HG02610 (cell line): ENCODE data around the gene RAD51B.

Source experiments
- ATAC-seq: cut with Tn5 transposase; IDR thresholded peaks from one replicate; pipeline ENCODE4 v1.9.1; 2021; ENCODE audit warnings: mild to moderate bottlenecking, moderate library complexity; ENCODE audit not compliant: unreplicated experiment

The RAD51B gene

DNA sequence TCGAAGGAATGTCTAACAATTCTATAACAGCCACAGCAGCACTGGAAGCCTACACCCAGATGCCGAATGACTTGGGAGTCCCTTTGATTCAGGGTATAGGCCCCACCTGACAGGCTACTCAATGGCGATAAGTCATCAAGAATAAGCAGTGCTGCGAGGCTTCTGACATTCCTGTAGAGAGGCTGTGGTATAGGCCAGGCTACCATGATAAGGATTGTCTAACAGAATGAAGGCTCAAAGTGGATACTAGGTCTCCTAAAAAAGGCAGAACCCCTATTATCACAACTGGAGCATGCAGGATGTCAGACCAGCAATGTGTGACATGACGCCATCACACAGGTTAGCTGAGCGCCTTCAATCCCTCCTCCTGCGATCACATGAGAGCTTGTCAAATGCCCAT is 920.1 kb downstream of the RAD51B start:
- no peak for ATAC-seq

DNA sequence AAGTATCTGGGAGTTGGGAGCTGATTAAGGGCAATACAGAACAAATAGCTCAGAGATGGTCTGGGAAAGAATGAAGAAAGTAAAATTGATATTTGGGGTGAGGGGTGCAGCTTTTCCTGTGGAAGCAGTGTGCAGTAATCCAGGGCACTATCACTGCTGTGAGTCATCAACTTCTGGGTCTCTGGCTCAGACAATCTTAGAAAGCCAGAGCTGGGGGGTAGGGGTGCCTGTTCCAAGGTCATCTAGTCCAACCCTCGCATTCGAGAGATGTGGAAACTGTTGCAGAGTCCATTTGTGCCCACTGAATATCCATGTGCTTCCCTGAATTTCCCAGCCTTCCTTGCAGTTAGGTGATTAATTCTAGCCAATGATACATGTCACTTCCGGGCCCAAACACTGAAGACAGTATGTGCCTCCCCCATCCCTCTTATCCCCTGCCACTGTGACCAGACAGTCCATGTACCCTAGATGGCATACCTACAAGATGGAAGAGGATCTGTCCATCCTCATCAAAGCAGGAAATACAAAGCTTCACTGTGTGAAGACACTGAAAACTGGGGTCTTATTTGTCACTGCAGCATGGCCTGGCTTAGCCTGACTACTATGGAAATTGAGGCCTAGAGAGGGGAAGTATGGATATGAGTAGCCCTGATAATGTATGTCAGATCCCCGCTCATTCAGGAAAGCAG is 921.4 kb downstream of the RAD51B start:
- ATAC-seq: no peak

DNA sequence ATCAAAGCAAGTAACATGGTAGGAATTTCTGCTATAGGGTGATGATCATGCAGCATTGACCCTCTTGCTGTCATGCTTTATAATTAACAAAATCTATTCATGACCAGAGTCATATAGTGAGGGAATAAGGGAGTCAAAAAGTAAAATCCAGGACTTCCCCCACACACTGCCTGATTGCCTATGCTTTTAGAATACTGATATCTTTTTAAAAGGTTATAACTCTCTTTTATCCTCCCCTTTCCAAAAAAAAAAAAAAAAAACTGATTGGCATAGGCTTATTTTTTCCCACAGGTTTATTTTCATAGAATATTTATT is 921.9 kb downstream of the RAD51B start:
- peak; percentile 25 for ATAC-seq

DNA sequence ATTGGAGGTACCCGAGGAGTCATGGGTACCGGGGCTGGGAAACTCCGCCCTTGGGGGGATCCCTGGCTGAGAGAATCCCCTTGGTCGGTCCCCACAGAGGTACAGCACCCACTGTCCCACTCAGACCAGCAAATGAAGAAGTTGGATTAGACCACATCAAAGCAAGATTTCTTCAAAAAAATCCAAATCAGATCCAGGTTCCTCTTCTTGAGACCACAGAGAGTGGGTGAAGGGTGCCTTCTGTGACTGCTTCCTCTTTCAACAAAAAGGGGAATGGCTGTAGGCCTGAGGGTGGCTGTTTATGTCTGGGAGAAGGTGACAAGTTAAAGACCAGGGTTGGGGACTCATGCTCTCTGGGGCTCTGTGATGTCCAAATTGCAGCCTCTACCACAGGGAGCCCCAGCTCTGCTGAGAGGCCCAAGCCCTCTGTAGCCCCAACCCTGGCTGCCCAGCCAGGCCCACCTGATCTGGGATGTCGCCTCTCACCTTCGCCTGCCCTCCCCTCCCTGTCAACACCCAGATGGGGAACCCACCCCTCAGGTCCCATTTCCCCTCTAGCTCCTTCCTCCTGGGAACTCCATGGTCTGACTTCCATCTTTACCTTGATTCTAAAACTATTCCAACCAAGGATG is 922.4 kb downstream of the RAD51B start:
- peak; percentile 82 for ATAC-seq

DNA sequence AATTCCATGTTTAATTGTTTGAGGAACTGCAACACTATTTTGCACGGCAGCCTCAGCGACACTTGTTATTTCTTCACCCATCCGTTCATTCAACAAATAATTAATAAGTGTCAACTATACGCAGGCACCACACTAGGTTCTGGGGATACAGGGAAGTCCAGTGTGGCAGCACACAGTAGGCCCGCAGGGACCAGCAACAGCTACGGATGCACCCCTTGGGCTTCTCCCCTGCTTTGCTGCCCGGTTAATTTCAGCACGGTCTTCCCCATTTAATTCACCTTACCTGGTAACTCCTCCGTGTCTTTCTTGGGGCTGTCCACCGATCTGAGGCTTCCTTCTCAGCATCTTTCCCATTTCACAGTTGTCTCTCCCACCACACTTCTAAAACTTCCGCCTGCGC is 925.0 kb downstream of the RAD51B start:
- ATAC-seq: no peak

DNA sequence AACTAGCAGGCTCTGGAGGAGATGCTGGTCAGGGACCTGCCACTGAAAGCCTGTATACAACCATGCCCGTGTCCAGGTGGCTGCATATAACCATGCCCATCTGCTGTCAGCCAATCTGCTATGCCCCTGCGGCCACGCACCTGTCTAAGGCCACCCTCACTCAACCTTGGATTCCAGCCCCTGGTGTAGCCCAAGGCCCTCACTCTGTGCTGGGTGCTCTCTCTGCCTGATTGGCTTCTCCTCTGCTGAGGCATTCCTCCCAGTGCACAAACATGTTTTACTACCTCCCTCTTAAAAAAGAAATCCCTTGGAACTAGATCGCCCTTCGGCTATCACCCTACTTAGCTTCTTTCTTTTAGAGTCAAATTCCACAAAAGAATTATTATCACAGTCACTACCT is 927.8 kb downstream of the RAD51B start:
- no peak for ATAC-seq

DNA sequence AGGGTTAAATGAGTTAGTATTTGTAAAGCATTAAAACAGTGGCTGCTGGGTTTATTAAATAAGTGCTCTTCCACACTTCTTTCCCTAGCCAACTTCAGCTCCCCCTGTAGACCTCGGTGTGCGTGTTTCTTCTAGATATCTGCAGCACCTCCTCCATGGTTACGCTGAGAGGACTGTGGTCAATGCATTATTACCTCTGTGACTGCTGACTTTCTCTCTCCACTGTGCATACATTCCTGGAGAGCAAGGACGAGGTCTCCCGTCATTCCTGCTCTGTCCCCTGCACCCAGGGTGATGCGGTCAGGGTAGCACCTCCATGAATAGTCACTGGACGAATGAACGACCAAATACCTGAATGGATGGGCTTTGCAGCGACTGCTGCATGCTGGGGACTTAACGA is 928.7 kb downstream of the RAD51B start:
- ATAC-seq: no peak

DNA sequence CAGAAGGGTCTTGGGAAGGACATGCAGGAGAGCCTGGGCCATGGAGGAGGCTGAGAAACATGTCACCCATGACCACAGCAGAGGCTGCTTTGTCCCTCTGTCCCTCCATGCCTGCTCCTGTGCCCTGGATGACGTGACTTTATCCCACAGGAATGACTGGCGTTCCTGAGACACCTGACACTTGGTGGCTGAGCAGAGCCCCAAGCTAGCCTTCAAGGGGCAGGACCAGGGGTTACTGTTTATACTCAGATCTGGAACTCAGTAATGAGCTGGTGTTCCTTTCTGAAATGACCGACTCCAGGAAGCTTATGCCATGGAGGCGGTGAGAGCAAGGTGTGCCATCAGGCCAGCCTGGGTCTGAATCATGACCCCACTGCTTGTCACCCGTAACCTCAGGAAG is 929.1 kb downstream of the RAD51B start:
- ATAC-seq: no peak

DNA sequence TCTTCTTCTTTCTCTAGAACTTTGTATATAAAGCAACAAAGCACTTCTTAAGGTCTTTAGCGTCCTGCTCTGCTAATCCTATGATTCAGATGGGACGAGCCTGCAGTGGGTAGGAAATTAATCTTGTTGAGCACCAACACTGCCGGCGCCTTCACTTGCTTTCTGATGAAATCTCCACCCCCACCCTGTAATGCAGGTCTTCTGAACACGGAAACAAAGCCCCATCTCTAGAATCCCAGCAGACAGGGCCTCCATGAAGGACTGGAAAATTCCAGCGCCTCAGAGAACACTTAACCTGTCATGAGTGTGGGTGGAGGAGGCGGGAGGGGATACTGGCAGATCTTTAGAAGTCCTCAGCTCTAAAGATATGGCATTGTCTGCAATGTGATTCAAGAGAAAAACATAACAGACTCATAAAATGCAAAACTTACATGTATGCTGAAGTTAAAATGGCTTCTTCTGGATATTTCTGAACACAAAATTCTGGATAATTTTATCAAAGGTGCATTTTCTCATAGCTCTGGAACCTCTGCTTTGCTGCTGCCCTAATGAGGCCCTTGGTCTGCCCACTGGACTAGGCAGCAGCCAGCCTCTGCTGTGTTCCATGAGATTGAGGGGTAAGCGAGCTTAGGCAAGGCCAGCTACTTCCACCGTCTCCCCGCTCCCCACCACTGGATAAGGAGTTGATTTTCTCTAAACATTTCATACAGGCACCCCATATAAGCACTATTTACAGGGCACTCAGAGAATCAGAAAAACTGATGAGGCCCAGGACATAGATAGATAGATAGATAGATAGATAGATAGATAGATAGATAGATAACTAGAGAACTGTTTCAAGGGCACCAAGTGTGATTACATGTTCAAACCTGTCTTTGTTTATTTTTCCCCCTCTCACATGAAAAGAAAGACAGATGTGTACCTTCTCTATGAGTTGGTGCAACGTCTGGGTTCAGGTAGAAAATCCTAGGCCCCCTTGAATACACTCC is 930.2 kb downstream of the RAD51B start:
- ATAC-seq: no peak

DNA sequence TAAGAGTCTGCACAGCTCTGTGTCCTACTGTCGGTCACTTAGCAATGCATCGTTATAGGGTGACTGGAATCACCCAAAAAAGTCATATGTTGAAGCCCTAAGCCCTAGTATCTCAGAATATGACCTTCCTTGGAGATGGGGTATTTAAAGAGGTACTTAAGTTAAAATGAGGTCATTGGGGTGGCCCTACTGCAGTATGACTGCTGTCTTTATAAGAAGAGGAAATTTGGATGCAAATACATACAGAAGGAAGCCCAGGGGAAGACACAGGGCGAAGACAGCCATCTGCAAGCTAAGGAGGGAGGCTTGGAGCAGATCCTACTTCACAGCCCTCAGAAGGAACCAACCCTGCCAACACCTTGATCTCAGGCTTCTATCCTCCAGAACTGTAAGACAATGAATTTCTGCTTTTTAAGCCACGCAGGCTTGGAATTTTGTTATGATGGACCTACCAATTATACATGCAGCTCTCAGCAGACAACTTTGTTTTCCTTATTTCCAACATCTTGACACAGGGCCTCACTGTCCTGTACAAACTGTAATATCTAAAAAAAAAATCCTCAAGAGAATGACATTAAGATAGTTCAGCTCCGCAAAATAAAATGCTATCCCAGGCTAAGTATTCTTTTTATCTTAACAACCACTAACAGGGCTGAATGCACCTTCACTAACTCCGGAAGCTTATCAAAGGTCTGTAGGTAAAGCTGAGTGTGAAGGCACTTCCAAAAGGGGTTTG is 932.9 kb downstream of the RAD51B start:
- ATAC-seq: no peak

DNA sequence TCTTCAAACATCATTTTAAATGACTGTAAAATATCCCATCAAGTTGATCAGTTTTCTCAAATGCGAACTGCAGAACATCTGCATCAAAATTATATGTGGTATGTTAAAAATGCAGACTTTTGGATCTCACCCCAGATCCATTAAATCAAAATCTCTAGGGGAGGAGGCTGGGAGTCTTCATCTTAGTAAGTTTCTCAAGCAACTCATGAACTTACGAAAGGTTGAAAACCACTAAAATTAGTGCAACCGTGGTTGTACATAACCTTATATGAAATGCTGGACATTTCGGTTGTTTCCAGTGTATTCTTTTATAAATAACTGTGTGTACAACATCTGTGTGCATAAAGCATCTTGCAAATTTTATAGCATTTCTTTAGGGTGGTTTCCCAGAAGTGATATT is 934.1 kb downstream of the RAD51B start:
- no peak for ATAC-seq

DNA sequence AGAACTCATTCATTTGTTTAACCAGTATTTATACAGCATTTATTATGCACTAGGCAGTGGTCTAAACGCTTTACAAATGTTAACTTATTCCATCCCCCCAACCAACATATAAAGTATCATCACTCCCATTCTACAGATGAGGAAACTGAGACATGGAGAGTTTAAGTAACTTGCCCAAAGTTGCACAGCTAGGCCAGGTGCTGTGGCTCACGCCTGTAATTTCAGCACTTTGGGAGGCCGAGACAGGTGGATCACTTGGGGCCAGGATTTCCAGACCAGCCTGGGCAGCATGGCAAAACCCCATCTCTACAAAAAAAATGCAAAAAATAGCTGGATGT is 935.4 kb downstream of the RAD51B start:
- ATAC-seq: no peak

DNA sequence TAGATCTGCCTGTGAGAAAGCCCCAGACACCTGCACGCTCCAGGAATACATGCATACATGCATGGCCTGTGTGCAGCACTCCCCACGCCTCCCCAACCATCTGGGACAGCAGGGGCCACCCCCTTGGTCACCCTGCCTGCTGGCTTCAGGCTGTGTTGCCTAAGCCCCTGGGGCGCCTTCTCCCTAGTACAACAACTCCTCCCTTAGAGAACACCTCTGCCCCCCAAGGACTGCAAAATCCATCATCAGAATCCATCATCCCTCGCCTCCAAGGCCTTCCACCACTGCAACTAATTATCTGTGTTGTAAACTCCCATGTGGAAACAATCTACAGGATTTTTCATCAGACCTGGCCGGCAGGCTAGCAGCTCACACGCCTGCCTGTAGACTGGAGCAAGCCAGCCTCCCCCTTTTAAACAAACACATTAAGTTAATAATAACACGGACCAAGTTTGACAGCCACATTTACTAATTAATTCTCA is 936.5 kb downstream of the RAD51B start:
- no peak for ATAC-seq

DNA sequence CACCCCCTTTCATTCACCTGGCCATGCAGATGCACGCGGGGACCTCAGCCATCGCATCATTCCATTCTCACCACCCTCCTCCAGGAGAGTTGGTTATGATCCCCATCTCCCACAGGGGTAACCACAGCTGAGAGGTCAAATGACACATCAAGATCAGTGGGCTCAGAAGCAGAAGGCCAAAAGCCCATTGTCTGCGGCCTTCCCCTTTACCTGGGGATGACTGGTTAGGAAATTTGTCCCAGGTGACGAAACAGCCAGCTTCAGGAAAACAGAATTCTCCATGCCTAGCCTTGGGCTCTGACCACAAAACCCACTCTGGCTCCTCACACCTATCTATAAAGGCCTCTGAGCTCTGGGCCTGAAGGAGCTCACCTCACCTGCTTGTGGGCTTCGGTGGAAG is 937.2 kb downstream of the RAD51B start:
- ATAC-seq: no peak

DNA sequence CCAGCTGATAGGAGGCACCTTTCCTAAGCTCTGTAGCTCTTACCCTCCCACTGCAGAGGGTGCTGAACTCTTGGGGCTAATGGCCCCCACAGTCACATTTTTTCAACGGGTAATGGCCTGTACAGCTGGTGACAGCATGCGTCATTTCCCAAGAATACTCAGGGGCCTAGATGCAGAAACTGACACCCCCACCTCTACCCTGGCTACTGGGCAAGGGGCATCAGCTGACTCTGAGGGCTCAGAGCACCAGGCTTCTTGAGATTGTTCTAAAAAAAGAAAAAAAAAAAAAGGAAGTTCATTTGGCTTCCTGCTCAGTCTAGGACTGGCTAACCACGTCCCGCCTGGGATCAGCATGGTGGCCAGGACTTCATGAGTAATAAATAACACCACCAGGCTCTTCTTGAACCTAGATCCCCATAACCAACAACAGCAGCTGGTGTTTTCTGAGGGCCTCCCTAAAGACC is 938.1 kb downstream of the RAD51B start:
- ATAC-seq: no peak

DNA sequence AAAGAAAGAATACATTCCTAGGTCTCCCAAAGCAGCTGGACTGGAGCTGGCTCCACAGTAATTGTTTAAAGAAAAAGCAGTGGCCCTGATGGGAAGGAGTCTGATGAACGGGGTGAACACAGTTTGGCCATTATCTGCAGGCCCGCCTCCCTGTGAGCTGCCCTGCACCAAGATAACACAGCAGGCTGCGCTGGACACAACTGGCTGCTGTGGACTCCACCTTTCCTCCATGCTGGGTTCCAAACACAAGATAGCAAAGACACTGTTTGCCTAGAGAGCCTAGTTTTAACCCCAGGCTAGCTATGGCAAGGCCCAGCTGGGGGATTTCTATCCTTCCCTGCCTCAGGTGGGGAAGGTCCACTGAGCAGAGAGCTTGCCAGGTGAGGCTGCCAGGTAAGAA is 938.7 kb downstream of the RAD51B start:
- ATAC-seq: no peak

DNA sequence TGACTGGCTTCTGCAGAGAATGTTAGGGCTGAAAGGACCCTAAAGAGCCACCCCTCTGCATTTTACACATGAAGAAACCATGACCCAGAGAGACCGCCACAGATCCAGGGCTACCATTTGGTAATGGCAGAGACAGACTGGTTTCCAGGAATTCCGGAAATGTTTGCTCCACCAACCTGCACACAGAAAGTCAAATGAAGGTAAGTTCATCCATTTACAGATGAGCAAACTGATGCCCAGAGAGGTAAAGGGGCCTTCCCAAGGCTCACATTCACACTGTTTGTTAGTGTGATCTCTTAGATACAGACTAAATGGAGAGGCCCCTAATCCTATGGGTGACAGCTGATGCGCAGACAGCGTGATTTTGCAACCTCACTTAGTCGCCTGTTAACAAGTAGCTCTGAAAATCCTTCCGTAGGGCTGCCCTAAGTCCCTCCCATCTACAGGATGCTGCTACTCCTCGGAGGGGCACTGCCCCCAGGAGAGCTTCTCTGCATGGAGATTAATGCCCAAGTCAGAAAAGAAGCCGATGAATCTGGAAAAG is 939.5 kb downstream of the RAD51B start:
- ATAC-seq: no peak

DNA sequence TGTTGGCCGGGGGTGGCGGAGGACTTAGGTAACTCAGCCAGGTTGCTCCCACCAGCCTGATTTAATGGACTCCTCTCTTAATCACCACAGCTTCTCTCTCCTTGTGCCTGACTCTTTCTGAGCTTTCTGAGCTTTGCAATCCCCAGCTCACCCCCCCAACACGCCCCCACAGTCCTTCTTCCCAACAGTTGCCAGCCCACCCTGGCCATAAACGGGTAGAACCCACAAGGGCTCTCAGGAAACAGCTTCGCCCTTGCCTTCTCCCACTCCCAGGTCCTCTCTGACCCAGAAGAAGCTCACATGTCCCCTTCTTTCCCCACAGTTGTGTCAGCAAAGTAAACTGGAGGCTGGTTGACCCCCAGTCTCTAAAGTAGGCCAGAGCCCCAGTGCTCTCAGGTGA is 940.4 kb downstream of the RAD51B start:
- no peak for ATAC-seq

DNA sequence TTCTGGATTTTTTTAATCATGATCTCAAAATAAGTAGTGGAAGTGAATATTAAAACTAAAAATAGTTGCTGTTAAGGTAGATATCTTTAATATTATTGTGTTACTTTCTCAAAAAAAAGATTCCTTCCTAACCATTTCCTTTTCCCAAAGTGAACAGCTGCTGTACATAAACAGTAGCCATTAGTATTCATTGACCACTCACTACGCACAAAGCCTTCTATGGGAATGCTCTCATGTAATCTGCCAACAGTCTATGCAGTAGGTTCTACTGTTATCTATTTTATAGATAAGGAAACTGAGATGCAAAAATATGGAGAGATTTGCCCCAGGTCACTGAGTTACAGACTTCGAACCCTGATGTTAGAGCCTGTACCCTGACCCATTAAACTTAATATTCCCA is 941.2 kb downstream of the RAD51B start:
- ATAC-seq: no peak

DNA sequence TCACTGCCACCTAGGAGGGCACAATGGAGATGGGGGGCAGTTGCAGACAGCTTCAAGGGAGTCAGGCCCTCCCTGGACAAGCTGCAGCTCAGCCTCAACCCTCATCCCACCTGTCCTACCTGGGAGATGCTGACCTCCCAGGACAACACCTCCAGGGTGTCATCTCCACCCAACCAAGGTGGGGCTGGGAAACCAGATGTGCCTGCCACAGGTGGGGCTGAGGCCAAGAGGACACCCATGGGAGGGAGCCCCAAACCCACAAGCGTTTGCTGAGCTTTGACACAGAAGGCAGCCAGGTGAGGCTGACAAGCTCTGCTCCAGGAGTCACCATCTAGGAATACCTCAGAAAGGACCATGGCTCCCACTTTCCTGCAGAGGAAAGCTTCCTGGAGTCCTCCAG is 941.8 kb downstream of the RAD51B start:
- no peak for ATAC-seq
